Femur (tissue), 1 donor: ENCODE results near the gene CFAP45.

Experiments
- DNase-seq: peaks from one replicate; pipeline ENCODE4 v3.0.0-alpha.2; 2017

CFAP45 gene

GRCh38 chr1:159870704-159871103, 29.3 kb downstream of the CFAP45 start:
- no peak for DNase-seq

- DNase-seq, result no peak
Observed at GRCh38 chr1:159869607-159870006, 30.4 kb downstream of the CFAP45 start.

DNA sequence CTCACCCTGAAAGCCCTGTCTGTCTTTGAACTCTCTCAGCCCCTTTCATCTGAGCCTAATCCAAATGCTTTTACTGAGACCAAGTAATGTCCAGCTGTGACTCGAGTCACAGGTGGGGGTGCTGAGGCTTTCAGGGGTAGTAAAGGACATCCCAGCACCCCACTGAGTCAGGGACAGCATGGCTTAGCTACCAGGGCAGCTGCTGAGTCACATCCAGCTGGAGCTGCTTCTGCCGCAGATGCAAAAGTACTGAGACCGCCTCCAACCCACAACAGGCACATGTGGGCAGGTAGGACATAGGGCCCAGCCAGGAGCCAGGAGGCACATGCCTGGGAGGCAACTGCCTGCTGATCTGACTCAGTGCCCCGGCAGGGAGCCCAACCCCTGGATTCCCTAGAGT, 30.8 kb downstream of the CFAP45 start:
- no peak for DNase-seq

- DNase-seq, result no peak
Observed at GRCh38 chr1:159868766-159869165, 31.2 kb downstream of the CFAP45 start.

GRCh38 chr1:159867664-159868026, 32.3 kb downstream of the CFAP45 start:
- DNase-seq, result peak; percentile 36

DNA sequence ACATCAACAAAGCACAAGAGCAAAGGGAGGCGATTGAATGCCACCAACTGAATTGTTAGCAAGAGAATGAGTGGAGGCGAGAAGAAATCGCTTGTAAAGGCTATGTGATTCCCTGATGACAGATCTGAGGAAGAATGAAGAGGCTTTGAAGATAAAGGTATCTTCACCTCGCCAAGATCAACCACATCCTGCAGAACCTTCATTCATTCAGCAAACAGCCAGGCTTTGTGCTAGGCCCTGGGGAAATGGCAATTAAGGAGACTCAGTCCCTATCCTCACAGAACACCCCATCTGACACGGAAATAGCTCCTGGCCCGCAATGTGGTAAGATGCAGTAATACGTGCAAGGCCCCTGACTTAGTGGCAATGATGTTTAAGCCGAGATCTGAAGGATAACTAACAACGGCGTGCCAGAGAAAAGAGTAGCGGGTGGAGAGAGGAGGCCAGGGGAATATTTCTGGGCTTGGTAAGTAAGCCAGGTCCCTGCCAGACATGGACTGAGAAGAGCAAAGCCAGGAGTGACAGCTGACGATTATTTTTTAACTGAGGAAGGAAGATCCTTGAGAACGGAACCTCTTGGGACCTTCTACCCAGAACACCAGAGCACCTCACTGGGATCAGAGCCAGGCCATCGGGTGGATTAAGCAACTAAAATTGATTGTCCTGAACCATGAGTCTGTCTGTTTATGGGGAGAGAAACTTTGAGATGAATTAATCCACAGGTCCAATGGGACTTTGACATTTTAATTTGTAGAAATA, 32.9 kb downstream of the CFAP45 start:
- no peak for DNase-seq

- no peak for DNase-seq
Observed at GRCh38 chr1:159866066-159866465, 33.9 kb downstream of the CFAP45 start.

- no peak for DNase-seq
Observed at GRCh38 chr1:159864262-159864661, 35.7 kb downstream of the CFAP45 start.

GRCh38 chr1:159862557-159862956, 37.4 kb downstream of the CFAP45 start, which contains the start of gene VSIG8:
TSS of gene VSIG8 (minus strand) at chr1:159862657. CDS start at chr1:159862521, 136 bp downstream.
- no peak for DNase-seq

- no peak for DNase-seq
Observed at GRCh38 chr1:159862031-159862430, 37.9 kb downstream of the CFAP45 start.

GRCh38 chr1:159861218-159861617, 38.7 kb downstream of the CFAP45 start:
- DNase-seq, result no peak

DNA sequence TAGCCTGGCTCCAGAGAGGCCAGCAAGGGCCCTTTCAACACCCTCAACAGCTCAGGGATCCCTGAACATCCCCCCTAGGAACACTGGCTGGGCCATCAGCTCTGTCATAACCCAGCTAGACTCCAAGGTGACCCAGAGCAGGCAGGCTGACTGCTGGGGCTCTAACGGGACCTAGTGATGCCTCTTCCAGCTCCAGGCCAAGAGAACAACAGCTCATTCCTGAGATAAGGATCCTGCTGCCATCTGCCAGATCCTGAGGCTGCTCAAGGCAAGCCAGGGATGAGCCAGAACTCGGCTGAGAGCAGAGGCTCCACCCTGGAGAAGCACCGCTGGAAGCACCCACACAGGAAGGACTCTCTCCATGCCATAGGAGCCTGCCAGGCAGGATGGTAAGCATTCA, 39.5 kb downstream of the CFAP45 start:
- no peak for DNase-seq

- no peak for DNase-seq
Observed at GRCh38 chr1:159859767-159860322, 40.1 kb downstream of the CFAP45 start.

GRCh38 chr1:159857889-159858288, 42.1 kb downstream of the CFAP45 start:
- no peak for DNase-seq

DNA sequence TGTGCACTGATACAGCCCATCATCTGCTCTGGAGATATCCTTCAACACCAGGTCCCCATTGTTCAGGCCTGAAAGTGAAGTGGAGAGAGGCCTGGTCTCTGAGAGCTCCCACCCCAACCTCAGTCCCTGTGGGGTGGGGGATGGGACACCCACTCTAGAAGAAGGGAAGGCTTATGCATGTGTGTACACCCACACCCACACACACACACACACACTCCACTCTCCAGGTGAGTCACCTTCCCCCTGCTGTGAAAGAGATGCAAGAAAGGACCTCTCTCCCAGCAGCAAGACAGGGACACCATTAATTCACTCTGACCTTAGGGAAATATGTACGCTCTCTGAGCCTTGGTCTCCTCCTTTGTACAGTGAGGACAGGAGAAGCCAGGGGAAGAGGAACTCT, 43.4 kb downstream of the CFAP45 start:
- no peak for DNase-seq

DNA sequence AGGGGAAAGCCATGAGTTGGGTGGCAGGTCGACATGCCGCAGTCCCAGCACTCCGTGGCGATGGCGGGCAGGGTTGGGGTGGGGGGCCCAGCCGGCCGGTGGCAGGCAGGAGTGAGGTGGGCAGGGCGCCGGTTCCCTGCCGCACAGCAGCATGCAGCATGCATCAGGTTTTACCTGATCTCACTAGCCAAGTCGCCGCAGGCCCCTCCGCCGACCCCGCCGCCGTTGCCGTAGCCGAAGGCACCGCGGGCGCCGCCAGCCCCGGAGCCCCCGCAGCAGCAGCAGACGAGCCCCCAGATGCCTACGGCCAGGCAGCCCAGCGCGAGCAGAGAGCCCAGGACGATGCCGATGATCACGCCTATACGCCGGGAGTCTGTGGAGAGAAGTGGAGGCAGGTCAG, 44.3 kb downstream of the CFAP45 start:
- no peak for DNase-seq

GRCh38 chr1:159854693-159855192, 45.2 kb downstream of the CFAP45 start:
- peak; percentile 92 for DNase-seq

DNA sequence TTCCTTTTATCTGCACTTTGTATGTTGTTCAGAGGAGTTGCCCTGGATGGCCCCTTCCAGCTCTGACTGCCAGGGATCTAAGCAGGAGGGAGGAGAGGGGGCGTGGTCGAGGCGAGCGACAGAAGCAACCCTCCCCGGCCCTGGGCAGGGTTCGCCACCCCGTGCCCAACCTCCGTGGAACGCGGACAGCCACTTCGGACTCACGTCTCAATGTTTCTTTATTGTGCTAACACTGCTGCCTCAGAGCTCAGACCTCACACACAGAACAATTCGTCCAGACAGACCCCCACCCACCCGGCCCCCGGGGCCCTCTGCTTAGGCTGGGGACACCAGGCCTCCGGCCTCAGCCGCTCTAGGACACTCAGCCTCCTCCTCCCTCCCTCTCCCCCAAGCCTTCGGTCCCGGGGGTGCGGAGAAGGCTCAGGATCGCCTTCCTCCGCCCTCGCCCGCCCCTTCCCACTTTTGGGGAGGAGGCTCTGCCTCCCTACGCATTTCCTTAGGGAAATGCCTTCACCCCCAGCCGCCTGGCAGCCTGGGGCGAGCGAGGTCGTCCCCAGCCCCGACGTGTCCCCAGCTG, 45.8 kb downstream of the CFAP45 start:
- peak; percentile 82 for DNase-seq

DNA sequence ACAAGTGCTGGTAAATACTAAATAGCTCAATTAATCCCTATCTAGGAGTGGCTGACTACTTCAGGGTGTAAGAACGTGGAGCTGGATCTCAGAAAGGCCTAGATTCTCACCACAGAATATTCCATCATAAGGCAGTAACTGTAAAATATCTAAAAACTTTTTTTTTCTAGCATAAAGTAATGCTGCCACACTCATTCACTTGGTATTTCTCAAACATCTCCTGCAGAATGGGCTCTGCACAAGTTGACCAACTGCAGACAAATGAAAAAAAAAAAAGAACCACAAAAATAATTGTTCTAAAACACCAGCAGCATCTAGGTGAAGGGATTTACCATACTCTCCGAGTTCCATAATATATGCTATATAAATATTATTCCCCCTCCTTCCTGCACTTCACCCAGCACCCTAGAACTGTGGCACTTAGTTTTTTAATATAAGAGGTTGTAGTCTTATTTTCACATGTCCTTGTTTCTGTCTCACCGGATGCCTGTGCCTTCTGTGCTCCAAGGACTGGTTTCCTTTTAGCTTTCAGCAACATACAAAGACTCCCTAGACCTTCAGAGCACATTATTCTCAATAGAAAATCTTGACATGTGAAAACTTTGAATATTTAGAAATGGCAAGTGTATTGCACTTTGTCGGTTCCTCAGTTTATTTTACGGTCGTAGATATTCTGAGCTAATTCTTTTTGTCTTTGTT, 46.4 kb downstream of the CFAP45 start:
- no peak for DNase-seq

- no peak for DNase-seq
Observed at GRCh38 chr1:159851407-159851806, 48.6 kb downstream of the CFAP45 start.

DNA sequence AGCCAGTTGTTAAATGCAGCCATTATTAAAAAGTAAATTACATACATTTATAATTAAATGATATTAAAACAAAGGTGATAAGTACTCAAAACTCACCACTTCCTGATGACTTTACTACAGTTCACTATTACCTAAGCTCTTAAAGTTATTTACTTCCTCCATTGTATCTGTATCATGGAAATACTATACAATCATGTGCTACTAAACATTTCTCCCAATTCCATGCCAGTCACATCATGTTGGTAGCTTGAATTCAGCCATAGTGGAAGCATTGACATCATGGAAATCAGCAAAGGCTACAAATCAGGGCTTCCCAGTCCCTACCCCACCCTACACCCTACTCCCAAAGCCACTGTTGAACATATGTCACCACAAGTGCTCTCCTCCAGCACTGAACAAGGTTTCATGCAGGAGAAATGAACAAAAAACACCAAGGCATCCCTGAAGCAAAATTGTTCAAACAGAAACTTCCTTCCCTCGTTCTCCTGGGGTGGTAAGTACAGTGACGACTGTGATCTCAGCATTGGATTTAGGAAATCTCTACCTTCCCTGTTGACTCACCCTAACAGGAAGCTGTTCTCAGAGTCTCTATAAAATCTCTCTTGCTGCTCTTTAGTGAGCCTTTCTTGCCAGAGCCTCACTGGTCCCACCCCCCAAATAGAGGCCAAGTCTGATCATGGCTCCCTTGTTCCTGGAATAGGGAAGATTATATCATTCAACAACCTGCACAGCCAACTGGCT, 50.2 kb downstream of the CFAP45 start:
- no peak for DNase-seq

DNA sequence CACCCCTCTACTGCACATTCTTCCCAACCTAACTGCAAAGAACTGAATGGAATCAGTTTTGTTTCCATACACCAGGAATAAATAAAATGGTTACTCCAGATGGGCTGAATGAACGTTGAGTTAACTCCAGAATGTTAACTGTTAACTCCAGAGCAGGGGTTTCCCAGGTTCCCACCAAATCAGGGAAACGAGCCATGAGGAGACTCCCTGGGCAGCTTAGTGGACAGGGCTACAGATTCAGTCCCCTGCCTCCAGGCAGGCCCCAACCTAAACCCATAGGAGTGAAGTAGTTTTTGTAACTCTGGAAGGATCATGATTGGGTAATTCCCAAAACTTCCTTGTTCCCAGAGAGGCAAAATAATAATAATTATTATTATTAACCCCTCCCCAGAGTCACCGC, 51.6 kb downstream of the CFAP45 start:
- no peak for DNase-seq

- no peak for DNase-seq
Observed at GRCh38 chr1:159847231-159847630, 52.7 kb downstream of the CFAP45 start.
